RCC 7860 (cell line): ENCODE results near the gene ZNF35.
"Not testable (repeated sequence)": the region's sequence is repeated elsewhere in the genome, so short reads cannot be mapped to it uniquely, and the experiment has no call there.

ENCODE experiments used
- DNase-seq: peaks from one replicate; pipeline ENCODE4 v3.0.0-alpha.2; 2015; ENCODE audit warnings: low spot score
- FAIRE-seq: peaks from 2 replicates; lab custom pipeline; 2012; peaks lifted over from hg19 to GRCh38; lab: Jason Lieb, UNC

Gene ZNF35

GRCh38 chr3:44648564-44649229, at the start of gene ZNF35:
Gene ZNF35, plus strand, starts transcription at chr3:44648732. Its CDS starts 2,336 bp downstream, at chr3:44651068.
- no peak for FAIRE-seq

GRCh38 chr3:44601749-44602148, 46.8 kb upstream of the ZNF35 start:
- FAIRE-seq = no peak
- no peak for DNase-seq

More at GRCh38 chr3:44648564-44649229, at the start of gene ZNF35:
- DNase-seq = peak; percentile 64

GRCh38 chr3:44612678-44613077, 35.9 kb upstream of the ZNF35 start:
- FAIRE-seq = no peak
- no peak for DNase-seq

GRCh38 chr3:44624749-44625480, 23.6 kb upstream of the ZNF35 start, which contains the start of gene ZNF197:
Gene ZNF197, plus strand, starts transcription at chr3:44625036. Its CDS starts 4,119 bp downstream, at chr3:44629155.
- DNase-seq (peak; percentile 71), FAIRE-seq (peak; percentile 55)

GRCh38 chr3:44628716-44629115, 19.8 kb upstream of the ZNF35 start:
- FAIRE-seq = no peak
- DNase-seq = no peak

- FAIRE-seq = no peak
- DNase-seq = no peak
Observed at GRCh38 chr3:44632193-44632592, 16.3 kb upstream of the ZNF35 start.

- DNase-seq = no peak
- FAIRE-seq = no peak
Observed at GRCh38 chr3:44642337-44642736, 6.2 kb upstream of the ZNF35 start.

GRCh38 chr3:44643024-44643423, 5.5 kb upstream of the ZNF35 start:
- DNase-seq = no peak
- FAIRE-seq = no peak

GRCh38 chr3:44647771-44648170, 761 bp upstream of the ZNF35 start:
- DNase-seq (no peak), FAIRE-seq (no peak)

GRCh38 chr3:44649709-44650108, 1.2 kb downstream of the ZNF35 start:
- DNase-seq (no peak), FAIRE-seq (peak; percentile 34)

GRCh38 chr3:44654039-44654438, 5.5 kb downstream of the ZNF35 start:
- DNase-seq = no peak
- no peak for FAIRE-seq

GRCh38 chr3:44659015-44659414, 10.5 kb downstream of the ZNF35 start:
- FAIRE-seq (no peak), DNase-seq (no peak)

- no peak for DNase-seq
- no peak for FAIRE-seq
Observed at GRCh38 chr3:44659434-44659833, 10.9 kb downstream of the ZNF35 start.

GRCh38 chr3:44661189-44661588, 12.7 kb downstream of the ZNF35 start:
- DNase-seq (no peak), FAIRE-seq (no peak)

GRCh38 chr3:44665173-44665572, 16.6 kb downstream of the ZNF35 start:
- FAIRE-seq = no peak

GRCh38 chr3:44666346-44666745, 17.8 kb downstream of the ZNF35 start:
- FAIRE-seq = no peak
- DNase-seq = no peak

More at GRCh38 chr3:44665173-44665572, 16.6 kb downstream of the ZNF35 start:
- DNase-seq = no peak

GRCh38 chr3:44669760-44670159, 21.2 kb downstream of the ZNF35 start:
- FAIRE-seq (no peak), DNase-seq (no peak)

- not testable (repeated sequence) for DNase-seq, FAIRE-seq
Observed at GRCh38 chr3:44673466-44673865, 24.9 kb downstream of the ZNF35 start.

GRCh38 chr3:44674211-44674610, 25.7 kb downstream of the ZNF35 start:
- DNase-seq (peak; percentile 52), FAIRE-seq (no peak)

- FAIRE-seq = no peak
Observed at GRCh38 chr3:44678480-44679116, 30.1 kb downstream of the ZNF35 start.

GRCh38 chr3:44680921-44681455, 32.5 kb downstream of the ZNF35 start:
- DNase-seq = peak; percentile 92
- peak; percentile 90 for FAIRE-seq

More at GRCh38 chr3:44678480-44679116, 30.1 kb downstream of the ZNF35 start:
- no peak for DNase-seq
